COLO829 (cell line): ENCODE measurements around the gene LPCAT4.
"Not testable (repeated sequence)": the region's sequence is repeated elsewhere in the genome, so short reads cannot be mapped to it uniquely, and the experiment has no call there.

Experiments
- DNase-seq: peaks from one replicate; pipeline ENCODE4 v3.0.0; 2012; ENCODE audit warnings: low spot score

LPCAT4 gene

DNA sequence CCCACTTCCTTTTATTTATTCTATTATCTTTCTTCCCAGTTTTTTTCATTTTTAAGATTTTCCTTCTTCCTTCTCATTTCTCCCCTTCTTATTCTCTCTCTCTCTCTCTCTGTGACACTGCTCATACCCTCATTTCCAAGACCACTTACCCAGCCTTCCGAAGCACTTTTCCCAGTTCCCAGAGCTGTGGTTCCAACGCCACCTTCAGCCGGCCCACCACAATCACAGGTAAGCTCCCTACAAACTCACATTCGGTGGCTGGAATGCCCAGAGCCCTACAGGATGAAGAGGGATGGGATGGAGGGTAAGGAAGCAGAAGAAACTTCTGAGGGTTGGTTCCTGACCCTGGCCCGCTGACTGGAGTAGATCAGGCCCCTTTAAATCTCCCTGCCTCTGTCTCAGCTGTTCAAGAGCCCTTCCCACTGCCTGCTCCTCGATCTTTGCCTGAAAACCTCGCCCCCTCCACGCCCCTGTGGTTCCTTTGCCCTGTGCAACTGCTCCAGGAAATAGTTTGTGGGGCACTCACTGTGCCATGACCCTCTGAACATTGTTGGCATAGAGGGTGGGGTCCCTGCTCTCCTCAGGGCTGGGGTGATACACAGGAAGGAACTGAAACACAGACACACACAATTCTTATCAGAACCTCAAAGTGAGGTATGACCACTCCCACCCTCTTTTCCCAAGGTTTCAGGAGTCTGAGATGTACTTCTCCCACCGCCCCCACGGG lies 4.8 kb downstream of the LPCAT4 start:
- DNase-seq: no peak

DNA sequence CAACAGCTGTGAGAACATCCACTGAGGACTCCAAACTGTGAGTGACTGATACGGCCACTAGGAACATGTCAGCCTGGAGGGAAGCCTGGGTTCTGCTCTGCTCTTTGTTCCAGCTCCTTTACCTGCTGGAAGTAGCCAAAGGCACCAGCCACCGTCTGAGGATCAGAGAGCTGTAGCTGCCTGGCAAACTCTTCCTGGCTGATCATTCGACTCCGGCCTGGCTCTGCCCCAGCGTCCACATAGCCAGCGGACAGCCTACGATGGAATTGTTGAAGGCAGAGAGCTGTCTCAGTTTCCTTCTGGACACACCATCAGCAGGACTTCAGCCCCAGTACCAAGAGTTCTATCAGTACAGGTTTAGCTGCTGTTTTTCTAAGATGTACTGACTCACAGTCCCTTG lies 5.7 kb downstream of the LPCAT4 start:
- DNase-seq: no peak

DNA sequence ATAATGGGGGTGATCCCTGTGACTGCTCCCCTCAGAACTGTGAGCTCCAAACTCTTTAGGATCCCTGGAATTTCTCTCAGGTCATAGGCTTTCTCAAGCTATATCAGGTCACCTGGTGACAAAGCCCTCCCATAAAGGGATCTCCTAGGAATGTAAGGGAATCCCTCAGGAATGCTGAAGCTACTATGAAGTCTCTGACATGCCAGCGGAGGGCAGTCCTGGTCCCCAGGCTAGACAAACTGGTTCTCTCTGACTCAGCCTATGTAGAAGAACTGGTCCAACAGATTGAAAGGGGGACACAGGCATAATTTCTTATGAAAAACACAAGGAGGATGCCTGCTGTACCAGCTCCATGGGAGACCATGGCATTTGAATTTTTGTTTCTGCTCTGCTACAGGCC lies 6.7 kb downstream of the LPCAT4 start:
- no peak for DNase-seq

DNA sequence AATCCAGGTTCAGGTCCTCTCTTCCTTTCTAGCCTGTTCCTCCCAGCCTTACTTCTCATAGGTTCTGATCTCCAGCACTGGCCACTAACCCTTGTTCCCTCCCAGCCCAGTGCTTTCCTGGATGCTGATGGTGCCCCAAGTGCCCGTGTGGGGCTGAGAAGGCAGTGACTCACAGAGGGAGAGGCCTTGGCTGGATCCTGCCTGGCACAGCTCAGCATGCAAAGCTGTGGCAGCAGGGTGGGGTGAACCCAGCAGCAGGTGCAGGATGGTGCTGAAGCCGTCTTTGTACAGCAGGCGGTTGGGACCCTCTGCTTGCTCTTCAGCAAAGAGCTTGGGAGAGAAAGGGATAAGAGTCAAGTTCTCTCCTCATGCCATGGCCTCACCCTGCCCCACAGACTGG lies 7.6 kb downstream of the LPCAT4 start:
- DNase-seq: no peak

DNA sequence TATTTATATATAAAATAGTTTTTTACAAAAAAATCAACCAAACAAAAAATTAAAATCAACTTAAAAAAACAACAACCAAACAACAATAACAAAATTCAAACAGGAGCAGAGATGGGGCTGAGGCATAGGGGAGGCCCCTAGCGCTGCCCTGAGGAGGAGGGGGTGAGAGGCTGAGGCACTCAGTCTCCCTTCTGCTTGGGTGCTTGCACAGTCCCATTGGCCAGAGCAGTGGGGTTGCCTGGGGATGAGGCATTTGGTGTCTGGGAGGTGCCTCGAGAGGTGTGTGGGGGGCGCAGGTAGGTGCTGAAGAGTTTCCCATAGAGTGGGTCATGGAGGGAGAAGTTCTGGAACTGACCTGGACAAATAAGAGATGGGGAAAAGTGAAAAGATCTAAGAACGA lies 8.0 kb downstream of the LPCAT4 start:
- DNase-seq: no peak

DNA sequence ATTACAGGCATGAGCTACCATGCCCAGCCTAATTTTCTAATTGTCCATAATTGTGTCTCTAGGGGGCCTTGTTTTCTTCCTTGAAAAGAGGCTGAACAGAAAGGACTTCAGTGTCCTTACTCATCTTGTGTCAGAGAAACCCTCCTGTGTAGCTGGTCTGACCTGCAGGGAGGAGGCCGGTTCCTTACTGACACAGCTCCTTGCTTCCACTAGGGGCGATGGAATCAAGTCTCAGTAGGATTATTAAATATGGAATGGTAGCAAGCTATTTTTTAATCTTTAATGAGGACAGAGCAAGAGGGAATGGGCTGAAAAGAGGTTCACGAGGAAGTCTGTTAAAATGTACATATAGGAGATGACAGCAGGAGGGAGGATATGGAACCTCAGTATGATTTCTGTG lies 8.6 kb downstream of the LPCAT4 start:
- DNase-seq: no peak

DNA sequence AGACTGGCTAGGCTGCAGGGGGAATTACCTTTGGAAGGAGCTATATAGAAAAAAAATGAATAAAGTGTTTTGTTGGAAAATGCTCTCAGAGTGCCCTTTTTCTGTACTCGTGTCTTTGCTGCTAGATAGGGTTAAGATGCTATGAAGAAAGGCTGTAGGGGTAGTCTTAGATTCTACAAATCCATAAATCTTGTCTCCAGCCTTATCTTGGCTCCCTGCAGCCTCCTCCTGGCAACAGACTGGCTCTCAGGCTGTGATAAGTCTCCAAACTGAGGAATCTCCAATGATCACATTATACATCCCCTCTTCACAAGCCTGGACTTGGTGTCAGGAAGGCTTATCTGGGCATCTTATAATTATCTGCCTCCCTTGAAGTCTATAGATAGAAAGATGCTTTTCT lies 9.3 kb downstream of the LPCAT4 start:
- no peak for DNase-seq

DNA sequence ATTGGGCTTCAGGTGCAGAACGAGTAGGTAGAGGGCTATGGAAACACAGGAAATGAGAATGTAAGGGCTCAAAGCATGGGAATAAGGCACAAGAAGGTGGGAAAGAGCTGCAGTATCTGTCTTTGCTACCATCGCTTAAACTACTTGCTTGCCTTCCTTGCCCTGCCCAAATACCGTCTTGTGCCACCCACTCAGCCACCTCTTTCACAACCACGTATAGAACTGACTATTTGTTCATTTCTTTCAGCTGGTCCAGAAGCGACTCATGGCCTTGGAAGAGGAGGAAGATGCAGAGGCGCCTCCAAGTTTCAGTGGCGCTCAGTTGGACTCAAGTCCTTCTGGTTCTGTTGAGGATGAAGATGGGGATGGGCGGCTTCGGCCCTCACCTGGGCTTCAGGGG lies 11.8 kb downstream of the LPCAT4 start:
- DNase-seq: no peak

DNA sequence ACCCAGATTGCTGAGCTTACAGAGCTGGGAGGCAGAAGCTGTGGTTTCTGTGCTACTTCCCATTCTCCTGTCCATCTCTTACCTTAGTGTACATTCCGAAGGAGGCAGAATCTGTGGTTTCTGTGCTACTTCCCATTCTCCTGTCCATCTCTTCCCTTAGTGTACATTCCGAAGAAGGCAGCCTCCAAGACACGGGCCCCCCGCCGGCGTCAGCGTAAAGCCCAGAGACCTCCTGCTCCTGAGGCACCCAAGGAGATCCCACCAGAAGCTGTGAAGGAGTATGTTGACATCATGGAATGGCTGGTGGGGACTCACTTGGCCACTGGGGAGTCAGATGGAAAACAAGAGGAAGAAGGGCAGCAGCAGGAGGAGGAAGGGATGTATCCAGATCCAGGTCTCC lies 12.7 kb downstream of the LPCAT4 start:
- DNase-seq: no peak

DNA sequence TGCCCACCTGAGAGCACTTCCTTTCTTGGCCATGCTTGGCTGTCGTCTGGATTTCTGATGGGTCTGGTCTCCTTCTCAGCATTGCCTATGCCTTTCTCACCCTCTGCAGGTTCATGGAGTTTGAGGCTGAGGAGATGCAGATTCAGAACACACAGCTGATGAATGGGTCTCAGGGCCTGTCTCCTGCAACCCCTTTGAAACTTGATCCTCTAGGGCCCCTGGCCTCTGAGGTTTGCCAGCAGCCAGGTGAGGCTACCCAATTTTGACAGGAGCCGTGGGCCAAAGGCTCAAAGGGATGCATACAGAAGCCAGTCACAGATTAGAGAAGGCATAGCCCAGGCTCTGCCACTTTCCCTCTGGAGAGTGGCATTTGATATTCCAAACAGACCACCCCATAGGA lies 13.4 kb downstream of the LPCAT4 start:
- DNase-seq: no peak

DNA sequence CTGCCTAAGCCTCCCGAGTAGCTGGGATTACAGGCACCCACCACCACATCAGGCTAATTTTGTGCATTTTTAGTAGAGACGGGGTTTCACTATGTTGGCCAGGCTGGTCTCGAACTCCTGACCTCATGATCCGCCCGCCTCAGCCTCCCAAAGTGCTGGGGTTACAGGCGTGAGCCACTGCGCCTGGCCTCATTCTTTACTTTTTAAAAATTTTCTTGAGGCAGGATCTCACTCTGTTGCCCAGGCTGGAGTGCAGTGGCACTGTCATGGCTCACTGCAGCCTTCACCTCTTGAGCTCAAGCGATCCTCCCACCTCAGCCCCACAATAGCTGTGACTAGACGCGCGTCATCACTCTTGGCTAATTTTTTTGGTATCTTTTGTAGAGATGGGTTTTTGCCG lies 14.0 kb downstream of the LPCAT4 start:
- not testable (repeated sequence) for DNase-seq

DNA sequence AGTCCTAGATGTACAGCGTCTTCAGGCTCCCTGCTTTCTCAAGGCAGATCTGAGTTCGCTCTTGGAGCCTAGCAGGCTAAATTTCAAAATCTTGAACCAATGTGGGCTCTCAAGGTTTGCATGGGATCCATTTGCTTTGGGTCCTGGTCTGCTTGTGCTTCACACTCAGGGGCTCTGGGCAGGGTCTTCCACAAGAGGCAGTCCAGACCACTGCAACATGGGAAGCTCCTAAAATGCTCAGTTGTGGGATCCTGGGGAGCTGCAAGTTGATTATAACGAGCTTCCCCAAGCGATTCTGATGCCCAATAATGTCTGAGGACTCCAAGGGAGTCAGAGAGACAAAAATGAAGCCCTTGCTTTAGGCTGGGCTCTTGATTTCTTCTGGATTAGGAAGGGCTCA lies 17.2 kb downstream of the LPCAT4 start:
- DNase-seq: no peak

DNA sequence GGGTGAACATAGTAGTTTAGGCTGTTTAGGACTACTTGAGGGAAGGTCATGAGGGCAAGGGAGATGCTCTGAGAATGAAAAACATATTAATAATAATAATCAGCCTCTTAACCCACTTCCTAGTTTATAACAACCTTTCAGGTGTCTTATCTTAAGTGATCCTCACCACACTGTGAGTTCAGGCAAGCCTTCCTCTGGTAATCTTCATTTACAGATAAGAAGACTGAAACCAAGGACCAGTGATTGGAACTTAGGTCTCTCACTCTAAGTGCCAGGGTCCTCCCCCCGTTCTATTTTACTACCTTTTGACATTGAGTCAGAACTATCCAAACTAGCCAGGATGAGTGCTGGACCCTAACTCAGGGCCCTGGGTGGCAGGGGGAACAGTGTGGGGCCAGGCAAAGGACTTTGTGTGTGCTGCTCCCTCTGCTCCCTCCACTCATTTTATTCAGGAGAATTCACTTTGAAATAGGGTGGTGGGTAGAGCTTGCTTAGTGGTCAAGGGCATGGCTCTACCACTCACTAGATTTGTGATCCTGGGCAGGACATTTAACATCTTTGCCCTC lies 18.2 kb downstream of the LPCAT4 start:
- no peak for DNase-seq

DNA sequence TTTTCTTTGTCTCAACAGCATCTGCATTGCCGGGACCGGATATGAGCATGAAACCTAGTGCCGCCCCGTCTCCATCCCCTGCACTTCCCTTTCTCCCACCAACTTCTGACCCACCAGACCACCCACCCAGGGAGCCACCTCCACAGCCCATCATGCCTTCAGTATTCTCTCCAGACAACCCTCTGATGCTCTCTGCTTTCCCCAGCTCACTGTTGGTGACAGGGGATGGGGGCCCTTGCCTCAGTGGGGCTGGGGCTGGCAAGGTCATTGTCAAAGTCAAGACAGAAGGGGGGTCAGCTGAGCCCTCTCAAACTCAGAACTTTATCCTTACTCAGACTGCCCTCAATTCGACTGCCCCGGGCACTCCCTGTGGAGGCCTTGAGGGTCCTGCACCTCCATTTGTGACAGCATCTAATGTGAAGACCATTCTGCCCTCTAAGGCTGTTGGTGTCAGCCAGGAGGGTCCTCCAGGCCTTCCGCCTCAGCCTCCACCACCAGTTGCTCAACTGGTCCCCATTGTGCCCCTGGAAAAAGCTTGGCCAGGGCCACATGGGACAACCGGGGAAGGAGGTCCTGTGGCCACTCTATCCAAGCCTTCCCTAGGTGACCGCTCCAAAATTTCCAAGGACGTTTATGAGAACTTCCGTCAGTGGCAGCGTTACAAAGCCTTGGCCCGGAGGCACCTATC lies 18.9 kb downstream of the LPCAT4 start:
- no peak for DNase-seq

DNA sequence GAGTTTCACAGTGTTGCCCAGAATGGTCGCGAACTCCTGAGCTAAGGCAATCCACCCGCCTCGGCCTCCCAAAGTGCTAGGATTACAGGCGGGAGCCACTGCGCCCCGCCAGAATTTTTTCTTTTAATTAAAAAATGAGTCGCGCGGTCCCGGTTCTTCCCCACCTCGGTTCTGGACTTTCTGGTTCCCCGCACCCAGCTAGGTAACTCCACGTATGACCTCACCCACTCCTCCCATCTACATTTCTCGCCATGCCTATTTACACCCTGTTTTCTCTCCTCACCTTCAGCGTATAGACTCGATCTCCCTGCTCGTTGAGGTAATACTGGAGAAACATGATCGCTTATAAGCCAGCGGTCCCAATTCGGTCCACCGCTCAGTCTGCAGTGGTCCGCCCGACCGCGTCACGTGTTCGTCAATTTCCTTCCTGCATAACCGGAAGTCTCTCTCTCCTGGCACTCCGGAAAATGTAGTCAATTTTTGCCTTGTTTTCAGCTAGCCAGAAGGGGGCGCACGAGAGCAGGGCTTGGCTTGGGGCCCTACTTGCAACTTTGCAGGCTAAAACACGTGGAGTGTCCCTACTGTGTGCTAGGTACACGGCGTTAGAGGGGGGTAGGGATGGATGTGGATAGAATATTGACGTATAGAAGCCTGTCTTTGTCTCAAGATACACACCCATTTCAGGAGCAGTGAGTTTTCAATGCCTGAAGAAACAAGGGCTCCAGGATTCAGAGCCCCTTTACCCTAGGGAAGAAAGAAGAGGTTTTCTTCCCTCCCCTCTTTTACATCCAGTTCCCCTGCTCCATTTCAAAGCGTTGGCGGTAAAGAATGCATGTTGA lies 24.0 kb downstream of the LPCAT4 start, which contains the start of the genes NOP10 and NUTM1:
Gene NOP10 (minus strand): TSS at position 400 of the 839 bp plus-strand sequence. CDS start 63 bp downstream, at position 337.
Gene NUTM1 (plus strand): TSS at position 579 of the 839 bp plus-strand sequence. CDS start 382 bp downstream, outside the sequence.
- DNase-seq: peak; percentile 64

DNA sequence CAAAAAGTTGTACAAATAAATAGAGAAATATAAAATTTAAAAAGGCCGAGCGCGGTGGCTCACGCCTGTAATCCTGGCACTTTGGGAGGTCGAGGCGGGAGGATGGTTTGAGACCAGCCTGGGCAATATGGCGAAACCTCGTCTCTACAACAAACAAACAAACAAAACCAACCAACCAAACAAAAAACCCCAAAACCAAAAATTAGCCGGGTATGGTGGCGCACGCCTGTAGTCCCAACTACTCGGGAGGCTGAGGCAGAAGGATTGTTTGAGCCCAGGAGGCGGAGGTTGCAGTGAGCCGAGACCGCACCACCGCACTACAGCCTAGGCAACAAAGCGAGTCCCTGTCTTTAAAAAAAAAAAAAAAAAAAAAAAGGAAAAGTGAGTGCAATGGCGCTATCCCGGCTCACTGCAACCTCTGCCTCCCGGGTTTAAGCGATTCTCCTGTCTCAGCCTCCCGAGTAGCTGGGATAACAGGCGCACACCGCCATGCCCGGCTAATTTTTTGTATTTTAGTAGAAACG lies 24.7 kb downstream of the LPCAT4 start:
- DNase-seq: not testable (repeated sequence)

DNA sequence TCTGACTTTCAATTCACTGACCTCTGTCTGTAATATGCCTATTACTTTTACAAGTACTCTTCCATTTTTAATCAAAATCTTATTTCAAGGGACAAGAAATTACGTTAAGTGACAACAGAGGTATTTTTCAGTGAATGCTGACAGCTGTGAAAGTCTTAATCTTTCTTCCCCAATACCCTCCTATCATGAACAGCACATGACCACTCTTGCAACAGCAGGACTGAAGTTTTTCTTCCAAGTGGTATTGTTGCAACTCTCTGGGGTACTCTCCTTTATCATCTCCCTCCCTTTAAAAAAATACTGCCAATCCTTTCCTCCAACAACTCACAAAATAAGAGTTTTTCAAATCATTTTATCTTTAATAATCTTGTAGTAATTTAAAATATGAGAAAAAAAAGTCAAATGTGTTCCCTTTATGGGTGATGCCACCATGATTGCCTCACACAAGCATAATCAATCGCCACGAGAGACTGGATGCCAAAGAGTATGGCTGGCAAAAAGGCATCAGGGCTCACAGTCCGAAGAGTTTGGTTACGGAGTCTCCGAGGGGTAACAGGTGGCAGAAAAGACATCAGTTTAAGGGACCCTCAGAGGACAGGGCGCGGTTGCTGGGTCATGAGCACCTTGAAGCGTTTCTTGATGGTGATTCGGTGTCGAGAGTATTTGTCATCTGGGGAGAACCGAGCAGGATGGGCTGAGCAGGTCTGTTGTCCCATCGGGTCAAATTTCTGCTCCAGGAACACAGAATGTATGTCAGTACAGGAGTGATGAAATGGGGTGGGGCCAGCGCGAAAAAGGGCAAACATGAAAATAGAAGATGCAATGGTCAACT lies 25.4 kb downstream of the LPCAT4 start:
- no peak for DNase-seq

DNA sequence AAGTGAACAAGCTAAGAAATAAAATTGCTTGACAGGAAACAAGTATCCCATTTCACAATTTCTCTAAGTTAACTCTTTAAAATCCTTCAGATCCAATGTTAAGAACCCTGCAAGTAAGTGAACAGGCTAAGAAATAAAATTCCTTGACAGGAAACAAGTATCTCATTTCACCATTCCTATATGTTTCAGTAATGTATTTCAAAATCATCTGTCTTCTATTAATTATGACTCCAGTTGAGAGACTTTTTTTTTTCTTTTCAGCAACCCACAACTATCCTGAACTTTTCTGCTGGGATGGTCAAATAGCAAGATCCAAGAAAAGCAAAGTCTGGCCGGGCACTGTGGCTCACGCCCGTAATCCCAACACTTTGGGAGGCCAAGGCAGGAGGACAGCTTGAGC lies 27.1 kb downstream of the LPCAT4 start:
- DNase-seq: no peak

DNA sequence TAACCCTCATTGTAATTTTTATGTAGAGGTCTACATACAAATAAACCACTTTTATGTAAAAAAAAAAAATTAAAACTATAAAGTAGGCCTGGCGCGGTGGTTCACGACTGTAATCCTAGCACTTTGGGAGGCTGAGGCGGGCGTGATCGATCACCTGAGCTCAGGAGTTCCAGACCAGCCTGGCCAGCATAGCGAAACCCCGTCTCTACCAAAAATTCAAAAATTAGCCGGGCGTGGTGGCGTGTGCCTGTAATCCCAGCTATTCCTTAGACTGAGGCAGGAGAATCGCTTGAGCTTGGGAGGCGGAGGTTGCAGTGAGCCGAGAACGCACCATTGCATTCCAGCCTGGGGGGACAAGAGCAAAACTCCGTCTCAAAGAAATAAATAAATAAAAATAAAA lies 28.6 kb downstream of the LPCAT4 start:
- DNase-seq: no peak

DNA sequence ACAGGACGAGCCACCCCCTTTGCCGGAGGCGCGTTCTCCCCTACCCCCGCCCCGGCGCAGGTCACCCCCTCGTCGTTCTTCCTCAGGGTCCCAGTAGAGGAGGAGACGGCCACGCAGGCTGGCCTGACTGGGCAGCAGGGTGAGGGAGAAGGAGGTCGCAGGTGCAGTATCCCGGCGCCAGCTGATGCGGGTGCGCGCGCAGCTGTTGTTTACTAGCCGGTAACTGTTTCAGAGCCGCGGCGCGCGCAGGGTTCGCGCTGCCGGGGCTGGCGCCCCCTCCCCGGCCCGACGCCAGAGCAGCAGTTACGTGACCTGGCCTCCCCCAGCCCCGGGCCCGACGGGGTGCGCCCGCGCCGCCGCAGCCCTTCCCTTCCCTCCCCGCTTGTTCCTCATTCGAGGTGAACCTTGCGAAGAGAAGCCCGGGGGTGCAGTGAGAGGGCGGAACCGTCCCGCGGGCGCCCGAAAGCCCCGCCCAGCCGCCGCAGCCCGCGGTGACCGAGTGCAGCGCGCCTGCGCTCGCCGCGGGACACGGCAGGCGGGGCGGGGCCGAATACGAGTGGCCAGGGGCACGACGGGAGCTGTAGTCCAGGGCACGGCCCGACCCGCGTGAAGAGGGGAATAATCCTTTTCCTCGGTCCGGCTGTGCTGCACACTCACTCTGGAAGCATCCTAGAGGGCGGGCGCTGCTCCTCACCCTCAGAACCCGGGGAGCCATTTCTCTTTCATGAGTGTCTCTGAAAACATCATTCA lies 29.3 kb downstream of the LPCAT4 start, which contains the start of gene SLC12A6:
Gene SLC12A6 (minus strand): TSS at position 225 of the 750 bp plus-strand sequence. CDS start 1,101 bp downstream, outside the sequence.
- peak; percentile 59 for DNase-seq
